Activated T-cell treated with anti-CD3 and anti-CD28 coated beads for 4 hours (primary cell): ENCODE results near the gene KRTAP5-8.
"Not testable (repeated sequence)": the region's sequence is repeated elsewhere in the genome, so short reads cannot be mapped to it uniquely, and the experiment has no call there.

Experiments used
- DNase-seq: peaks from one replicate; pipeline ENCODE4 v3.0.0-alpha.2; 2020

The KRTAP5-8 gene

GRCh38 chr11:71518506-71519471 is 19.0 kb upstream of the KRTAP5-8 start:
- DNase-seq: no peak

GRCh38 chr11:71519546-71519945 is 18.3 kb upstream of the KRTAP5-8 start:
- no peak for DNase-seq

- DNase-seq: no peak
Observed at GRCh38 chr11:71525188-71525937, 12.5 kb upstream of the KRTAP5-8 start.

DNA sequence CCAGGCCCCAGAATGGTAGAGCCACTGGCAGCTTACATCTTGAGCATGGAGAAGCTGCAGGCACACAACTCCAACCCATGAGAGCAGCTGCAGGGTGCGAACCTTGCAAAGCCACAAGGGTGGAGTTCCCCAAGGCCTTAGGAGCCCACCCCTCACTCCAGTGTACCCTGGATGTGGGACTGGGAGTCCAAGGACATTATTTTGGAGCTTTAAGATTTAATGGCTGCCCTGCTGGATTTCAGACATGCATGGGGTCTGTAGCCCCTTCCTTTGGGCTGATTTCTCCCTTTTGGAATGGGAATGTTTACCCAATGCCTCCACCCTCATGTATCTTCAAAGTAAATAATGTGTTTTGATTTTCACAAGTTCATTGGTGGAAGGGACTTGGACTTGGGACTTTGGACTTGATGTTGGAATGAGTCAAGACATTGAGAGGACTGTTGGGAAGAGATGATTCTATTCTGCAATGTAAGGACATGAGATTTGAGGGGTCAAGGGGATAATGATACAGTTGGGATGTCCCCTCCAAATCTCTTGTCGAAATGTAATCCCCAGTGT is 11.8 kb upstream of the KRTAP5-8 start:
- no peak for DNase-seq

GRCh38 chr11:71526796-71527575 is 10.8 kb upstream of the KRTAP5-8 start, which contains the start of gene KRTAP5-7:
Gene KRTAP5-7, plus strand, starts transcription at chr11:71527267. Its CDS starts 34 bp downstream, at chr11:71527301.
- DNase-seq: not testable (repeated sequence)

DNA sequence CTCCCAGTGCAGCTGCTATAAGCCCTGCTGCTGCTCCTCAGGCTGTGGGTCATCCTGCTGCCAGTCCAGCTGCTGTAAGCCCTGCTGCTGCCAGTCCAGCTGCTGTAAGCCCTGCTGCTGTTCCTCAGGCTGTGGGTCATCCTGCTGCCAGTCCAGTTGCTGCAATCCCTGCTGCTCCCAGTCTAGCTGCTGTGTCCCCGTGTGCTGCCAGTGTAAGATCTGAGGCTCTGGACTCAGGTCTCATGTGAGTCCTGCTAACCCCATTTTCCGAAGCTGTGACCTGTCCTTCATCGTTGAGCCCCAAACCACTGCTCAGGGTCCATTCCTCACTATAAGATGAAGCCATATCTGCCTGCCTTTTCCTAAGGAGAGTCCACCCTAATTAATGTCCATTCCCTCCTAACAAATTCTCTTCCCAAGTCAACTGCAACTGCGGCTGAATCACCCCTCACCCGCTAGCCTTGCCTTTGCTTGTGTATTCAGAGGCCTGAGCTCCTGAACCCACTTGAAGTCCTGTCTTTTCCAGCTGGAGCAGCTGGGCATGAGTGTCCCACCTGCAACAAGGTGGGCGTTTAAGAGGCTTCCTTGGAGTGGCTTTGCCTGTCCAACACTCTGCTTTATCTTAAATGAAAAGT is 10.1 kb upstream of the KRTAP5-8 start:
- no peak for DNase-seq

GRCh38 chr11:71530602-71531001 is 7.2 kb upstream of the KRTAP5-8 start:
- no peak for DNase-seq

DNA sequence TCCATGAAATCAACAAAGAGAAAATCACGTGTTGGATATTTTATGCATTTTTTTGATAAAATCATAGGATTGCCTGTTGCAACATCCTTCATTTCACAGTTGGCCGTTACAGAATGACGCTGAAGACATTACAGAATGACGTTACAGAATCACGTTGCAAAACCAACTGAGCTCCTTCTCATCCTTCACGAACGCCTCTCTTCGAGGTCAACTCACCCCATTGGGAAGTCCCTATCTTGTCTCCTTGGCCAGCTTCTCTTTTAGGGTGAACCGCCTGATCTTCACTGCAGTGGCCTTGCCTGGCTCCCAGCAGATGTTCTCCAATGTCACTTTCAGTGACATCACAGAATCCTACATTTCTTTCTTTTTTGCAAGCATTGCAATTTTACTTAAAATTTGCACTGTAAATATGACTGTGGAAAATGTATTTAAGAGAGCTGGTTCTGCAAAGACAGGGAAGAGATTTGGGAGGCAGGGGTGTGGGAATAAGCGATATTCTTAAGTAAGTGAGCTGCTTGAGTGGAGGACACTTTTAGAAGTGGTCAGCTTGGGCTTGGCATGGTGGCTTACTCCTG is 5.7 kb upstream of the KRTAP5-8 start:
- no peak for DNase-seq

DNA sequence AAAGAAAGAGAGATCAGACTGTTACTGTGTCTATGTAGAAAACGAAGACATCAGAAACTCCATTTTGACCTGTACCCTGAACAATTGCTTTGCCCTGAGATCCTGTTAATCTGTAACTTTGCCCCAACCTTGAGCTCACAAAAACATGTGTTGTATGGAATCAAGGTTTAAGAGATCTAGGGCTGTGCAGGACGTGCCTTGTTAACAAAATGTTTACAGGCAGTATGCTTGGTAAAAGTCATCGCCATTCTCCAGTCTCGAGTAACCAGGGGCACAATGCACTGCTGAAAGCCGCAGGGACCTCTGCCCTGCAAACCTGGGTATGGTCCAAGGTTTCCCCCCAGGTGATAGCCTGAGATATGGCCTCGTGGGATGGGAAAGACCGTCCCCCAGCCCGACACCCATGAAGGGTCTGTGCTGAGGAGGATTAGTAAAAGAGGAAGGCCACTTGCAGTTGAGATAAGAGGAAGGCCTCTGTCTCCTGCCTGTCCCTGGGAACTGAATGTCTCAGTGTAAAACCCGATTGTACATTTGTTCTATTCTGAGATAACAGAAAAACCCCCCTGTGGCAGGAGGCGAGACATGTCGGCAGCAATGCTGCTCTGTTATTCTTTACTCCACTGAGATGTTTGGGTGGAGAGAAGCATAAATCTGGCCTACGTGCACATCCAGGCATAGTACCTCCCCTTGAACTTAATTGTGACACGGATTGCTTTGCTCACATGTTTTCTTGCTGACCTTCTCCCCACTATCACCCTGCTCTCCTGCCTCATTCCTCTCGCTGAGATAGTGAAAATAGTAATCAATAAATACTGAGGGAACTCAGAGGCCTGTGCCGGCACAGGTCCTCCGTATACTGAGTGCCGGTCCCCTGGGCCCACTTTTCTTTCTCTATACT is 2.9 kb upstream of the KRTAP5-8 start:
- not testable (repeated sequence) for DNase-seq

DNA sequence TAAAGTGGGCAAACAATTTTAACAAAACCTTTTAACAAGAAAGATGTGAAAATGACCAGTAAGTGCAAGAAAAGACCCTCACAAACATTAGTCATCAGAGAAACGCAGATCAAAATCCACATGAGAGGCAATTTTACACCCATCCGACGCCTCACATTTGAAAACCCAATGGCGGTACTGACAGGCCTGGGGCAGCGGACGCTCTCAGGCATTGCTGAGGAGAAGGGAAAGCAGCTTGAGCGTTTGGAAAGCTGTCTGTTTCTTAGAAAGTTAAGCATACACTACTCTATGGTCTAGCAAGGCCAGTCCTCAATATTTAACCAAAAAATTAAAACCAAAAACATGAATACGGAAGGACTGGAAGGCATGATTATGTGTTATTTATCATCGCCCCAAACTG is 2.0 kb upstream of the KRTAP5-8 start:
- no peak for DNase-seq

- no peak for DNase-seq
Observed at GRCh38 chr11:71537537-71537936, 288 bp upstream of the KRTAP5-8 start.

- DNase-seq: no peak
Observed at GRCh38 chr11:71538666-71538990, 803 bp downstream of the KRTAP5-8 start.

GRCh38 chr11:71539017-71539416 is 1.2 kb downstream of the KRTAP5-8 start:
- DNase-seq: no peak

DNA sequence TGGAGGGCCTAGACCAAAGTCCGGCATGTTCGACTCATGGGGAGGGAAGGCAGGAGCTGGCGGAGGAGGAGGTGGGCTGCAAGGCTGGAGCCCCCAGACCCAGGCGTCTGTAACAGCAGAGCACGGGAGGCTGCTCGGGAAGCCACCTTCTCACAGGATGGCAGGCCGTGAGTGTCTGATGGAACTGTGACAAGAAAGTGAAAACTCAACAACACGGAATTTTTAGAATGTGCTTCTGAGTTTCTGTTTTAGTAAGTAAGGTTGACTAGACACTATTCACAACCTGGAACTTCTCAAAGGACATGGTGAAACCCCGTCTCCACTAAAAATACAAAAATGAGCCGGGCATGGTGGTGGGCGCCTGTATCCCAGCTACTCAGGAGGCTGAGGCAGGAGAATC is 2.1 kb downstream of the KRTAP5-8 start:
- DNase-seq: not testable (repeated sequence)

DNA sequence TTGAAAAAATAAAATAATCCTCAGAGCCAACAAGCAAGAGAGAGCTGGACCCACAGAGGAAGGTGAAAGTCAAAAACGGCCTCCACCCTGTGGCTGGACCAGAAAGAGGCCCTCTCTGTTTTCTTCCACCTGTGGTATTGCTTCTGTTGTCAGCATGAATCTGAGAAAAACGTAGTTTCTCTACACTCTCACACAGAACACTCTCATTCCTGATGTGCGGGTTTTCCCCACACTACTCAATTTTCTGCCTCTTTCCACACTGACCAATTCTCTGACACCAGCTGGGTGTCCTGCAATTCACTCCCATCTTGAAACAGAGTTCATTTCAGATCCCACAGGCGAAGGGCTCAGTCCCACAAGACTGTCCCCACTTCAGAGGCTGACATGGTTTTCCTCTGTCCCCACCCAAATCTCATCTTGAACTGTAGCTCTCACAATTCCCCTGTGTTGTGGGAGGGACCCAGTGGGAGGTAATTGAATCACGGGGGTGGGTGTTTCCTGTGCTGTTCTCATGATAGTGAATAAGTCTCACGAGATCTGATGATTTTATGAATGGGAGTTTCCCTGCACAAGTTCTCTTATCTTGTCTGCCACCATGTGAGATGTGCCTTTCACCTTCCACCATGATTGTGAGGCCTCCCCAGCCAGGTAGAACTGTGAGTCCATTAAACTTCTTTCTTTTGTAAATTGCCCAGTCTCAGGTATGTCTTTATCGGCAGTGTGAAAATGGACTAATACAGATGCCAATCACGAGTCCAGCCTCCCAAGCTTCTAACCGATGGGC is 2.9 kb downstream of the KRTAP5-8 start:
- not testable (repeated sequence) for DNase-seq

DNA sequence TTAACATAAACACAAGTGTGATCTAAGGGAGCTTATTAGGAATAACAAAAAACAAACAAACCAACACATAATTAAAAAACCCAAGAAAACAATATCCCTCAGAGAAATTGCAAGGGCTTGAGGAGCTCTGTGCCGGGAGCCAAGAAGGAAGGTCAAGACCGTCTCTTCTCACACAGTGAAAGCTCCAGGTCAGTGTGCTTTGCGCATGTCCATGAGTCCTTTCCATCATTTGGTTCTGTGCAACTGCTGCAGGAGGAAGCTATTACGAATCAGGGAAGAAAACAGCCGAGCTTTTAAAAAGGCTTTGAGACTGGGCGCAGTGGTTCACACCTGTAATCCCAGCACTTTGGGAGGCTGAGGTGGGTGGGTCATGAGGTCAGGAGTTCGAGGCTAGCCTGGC is 4.6 kb downstream of the KRTAP5-8 start:
- DNase-seq: no peak

DNA sequence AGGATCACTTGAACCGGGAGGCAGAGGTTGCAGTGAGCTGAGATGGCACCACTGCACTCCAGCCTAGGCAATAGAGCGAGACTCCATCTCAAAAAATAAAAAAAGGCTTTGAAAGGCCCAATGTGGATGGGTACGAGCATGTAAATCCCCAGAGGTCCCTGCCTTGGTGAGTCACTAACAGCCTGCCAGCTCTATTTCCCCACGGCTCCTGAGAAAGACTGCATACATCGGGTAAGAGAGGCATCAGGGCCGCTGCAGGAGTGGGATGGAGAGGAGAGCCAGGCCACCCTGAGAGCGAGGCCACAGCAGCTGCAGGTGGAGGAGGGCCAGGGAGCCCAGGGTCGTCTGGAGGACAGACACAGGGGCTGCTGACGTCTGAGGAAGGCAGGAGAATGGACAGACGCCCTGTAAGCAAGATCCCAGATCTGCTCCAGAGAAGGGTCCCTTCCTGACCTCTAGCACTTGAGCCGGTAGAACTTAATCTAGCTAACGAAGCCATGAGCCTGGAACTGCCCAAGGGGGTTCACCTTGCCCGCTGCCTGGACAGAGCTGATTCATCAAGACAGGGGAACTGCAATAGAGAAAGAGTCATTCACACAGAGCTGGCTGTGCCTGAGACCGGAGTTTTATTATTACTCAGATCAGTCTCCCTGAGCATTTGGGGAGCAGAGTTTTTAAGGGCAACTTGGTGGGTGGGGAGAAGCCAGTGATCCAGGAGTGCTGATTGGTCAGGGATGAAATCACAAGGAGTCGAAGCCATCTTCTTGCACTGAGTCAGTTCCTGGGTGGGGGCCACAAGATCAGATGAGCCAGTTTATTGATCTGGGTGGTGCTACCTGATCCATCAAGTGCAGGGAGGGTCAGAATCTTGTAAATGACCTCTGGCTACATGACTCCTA is 5.3 kb downstream of the KRTAP5-8 start:
- no peak for DNase-seq

GRCh38 chr11:71543866-71544265 is 6.0 kb downstream of the KRTAP5-8 start:
- no peak for DNase-seq
